ENCODE results near the gene MYO10. TPM values are rescaled to one million over a fixed set of nuclear protein-coding genes. Genes with fewer than 3 reads are reported as not detected.
"Not testable (repeated sequence)": the region's sequence is repeated elsewhere in the genome, so short reads cannot be mapped to it uniquely, and the experiment has no call there.

The MYO10 gene
- total RNA-seq, 1 donor = 37.1 TPM

DNA sequence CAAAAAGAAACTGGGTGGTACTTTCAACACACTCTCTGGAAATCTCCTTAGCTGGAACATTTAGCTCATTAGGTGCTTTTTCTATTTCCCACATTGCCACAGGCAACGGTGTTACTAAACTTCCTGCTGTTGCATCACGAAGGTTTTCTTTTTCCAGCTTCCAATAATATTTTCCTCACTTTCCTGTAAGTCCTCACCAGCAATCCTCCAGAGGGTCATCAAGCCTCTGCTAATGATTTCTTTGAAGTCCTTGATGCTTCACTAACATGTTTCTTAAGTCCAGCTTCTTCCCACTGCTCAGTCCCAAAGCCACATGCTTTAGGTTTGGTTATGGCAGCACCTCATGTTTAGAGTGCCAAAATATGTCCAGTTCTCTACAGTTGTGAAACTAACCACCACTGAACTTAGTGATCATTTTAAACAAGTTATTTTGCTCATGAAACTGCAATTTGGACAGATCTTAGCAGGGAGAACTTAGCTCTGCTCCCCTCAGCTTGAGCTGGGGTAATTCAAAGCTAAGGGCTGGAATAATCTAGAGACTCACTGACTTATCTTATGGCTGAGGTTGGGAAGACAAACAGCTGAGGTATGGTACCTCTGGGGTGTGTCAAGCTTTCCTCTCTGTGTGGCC, 279.4 kb downstream of the MYO10 start:
- peak; percentile 63 for DNase-seq (ENCODE audit: low read depth)
- TF ChIP-seq, protein P1, sequence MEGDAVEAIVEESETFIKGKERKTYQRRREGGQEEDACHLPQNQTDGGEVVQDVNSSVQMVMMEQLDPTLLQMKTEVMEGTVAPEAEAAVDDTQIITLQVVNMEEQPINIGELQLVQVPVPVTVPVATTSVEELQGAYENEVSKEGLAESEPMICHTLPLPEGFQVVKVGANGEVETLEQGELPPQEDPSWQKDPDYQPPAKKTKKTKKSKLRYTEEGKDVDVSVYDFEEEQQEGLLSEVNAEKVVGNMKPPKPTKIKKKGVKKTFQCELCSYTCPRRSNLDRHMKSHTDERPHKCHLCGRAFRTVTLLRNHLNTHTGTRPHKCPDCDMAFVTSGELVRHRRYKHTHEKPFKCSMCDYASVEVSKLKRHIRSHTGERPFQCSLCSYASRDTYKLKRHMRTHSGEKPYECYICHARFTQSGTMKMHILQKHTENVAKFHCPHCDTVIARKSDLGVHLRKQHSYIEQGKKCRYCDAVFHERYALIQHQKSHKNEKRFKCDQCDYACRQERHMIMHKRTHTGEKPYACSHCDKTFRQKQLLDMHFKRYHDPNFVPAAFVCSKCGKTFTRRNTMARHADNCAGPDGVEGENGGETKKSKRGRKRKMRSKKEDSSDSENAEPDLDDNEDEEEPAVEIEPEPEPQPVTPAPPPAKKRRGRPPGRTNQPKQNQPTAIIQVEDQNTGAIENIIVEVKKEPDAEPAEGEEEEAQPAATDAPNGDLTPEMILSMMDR (IDR thresholded peaks at IDR 0.05; ENCODE audit: insufficient read depth, low read length) = no peak

GRCh38 chr5:16654647-16655334, 281.3 kb downstream of the MYO10 start:
- no peak overlapping the region for H3K4me3 ChIP-seq (ENCODE audit: low read depth, low read length)
- TF ChIP-seq, protein P1 (IDR thresholded peaks at IDR 0.05; ENCODE audit: insufficient read depth, low read length) = no peak
- no peak for DNase-seq (ENCODE audit: low read depth)

More for the DNA sequence above, 279.4 kb downstream of the MYO10 start:
- H3K4me3 ChIP-seq (ENCODE audit: low read depth, low read length) = no peak overlapping the region

DNA sequence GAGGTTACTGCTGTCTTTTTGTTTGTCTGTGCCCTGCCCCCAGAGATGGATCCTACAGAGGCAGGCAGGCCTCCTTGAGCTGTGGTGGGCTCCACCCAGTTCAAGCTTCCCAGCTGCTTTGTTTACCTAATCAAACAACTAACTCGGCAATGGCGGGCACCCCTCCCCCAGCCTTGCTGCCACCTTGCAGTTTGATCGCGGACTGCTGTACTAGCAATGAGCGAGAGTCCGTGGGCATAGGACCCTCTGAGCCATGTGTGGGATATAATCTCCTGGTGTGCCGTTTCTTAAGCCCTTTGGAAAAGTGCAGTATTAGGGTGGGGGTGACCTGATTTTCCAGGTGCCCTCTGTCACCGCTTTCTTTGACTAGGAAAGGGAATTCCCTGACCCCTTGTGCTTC, 287.3 kb downstream of the MYO10 start:
- not testable (repeated sequence) for H3K4me3 ChIP-seq (ENCODE audit: low read depth, low read length); DNase-seq (ENCODE audit: low read depth)

GRCh38 chr5:16644301-16644889, 291.7 kb downstream of the MYO10 start:
- TF ChIP-seq, protein P1 (IDR thresholded peaks at IDR 0.05; ENCODE audit: insufficient read depth, low read length) = no peak
- no peak for DNase-seq (ENCODE audit: low read depth)

DNA sequence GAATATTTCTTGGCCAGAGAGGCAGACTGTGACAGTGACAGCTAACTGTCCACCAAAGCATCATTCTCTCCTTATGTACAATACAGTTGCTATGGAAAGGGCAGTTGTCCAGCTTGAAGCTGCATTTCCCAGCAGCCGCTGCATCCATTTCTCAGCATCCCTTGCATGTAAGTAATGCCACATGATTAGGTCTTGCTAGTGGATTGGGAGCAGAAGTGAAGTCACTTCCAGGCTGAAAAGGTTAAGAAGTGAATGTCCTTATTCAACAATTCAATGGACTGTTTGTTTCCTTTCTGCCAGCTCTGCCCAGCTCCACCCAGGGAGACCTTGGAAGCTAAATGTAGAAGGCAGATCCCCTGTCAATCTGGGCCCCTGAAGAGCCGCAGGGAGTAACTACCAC, 293.2 kb downstream of the MYO10 start:
- DNase-seq (ENCODE audit: low read depth) = no peak
- no peak overlapping the region for H3K4me3 ChIP-seq (ENCODE audit: low read depth, low read length)
- TF ChIP-seq, protein P1 (IDR thresholded peaks at IDR 0.05; ENCODE audit: insufficient read depth, low read length) = no peak

More at GRCh38 chr5:16644301-16644889, 291.7 kb downstream of the MYO10 start:
- no peak overlapping the region for H3K4me3 ChIP-seq (ENCODE audit: low read depth, low read length)

DNA sequence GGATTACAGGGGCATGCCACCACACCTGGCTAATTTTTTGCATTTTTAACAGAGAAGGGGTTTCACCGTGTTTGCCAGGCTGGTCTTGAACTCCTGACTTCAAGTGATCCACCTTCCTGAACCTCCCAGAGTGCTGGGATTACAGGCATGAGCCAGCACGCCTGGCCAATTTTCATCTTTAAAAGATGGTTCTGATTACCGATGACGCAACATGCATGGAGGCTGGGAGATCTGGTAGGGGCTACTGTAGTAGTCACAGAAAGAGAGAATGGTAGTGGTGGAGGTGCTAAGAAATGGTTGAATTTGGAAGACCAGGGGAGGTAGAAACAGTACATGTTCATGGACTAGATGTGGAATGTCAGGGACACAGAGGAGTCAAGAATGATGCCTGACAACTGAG, 296.9 kb downstream of the MYO10 start:
- TF ChIP-seq, protein P1 (IDR thresholded peaks at IDR 0.05; ENCODE audit: insufficient read depth, low read length) = no peak
- DNase-seq (ENCODE audit: low read depth) = no peak

DNA sequence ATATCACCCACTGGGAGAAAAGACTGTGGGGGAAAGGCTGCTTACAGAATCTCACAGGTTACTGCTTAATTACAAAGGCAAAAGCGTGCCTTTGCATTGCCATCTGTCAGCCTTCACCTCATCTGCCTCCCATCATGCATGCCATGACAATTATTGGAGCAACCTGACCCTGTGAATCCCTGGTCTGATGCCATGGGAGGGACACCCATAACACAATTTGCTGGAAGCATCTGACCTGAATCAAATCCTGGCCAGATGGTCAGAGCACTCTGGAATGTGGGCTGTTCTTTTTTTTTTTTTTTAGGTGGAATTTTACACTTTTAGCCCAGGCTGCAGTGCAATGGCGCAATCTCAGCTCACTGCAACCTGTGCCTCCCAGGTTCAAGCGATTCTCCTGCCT, 307.7 kb downstream of the MYO10 start:
- TF ChIP-seq, protein P1 (IDR thresholded peaks at IDR 0.05; ENCODE audit: insufficient read depth, low read length) = no peak
- H3K4me3 ChIP-seq (ENCODE audit: low read depth, low read length) = no peak overlapping the region
- no peak for DNase-seq (ENCODE audit: low read depth)

More for the DNA sequence above, 296.9 kb downstream of the MYO10 start:
- no peak overlapping the region for H3K4me3 ChIP-seq (ENCODE audit: low read depth, low read length)
